Sigmoid colon (tissue), 7 donors: ENCODE results near the gene RNF123. TPM values are rescaled to one million over a fixed set of nuclear protein-coding genes. Genes with fewer than 3 reads are reported as not detected.

Experiments
- DNase-seq: peaks from one replicate; pipeline ENCODE4 v3.0.0-alpha.2; 2019
- H3K27ac ChIP-seq, 4 donors: fragments of 200-600 bp; sonication (generic); one replicate each; pipeline ENCODE4 v1.5.1; 2016 to 2019; ENCODE audit warnings: mild to moderate bottlenecking in 1 of 4
- H3K27me3 ChIP-seq, 3 donors: fragments of 200-600 bp; sonication (generic); one replicate each; pipeline ENCODE4 v1.5.1; 2019; ENCODE audit warnings: mild to moderate bottlenecking in 1 of 3
- H3K36me3 ChIP-seq, 4 donors: fragments of 200-600 bp; sonication (generic); one replicate each; pipeline ENCODE4 v1.5.1; 2016 to 2019
- H3K4me1 ChIP-seq, 4 donors: fragments of 200-600 bp; sonication (generic); one replicate each; pipeline ENCODE4 v1.5.1; 2017 to 2019
- H3K4me3 ChIP-seq, 4 donors: fragments of 200-600 bp; sonication (generic); one replicate each; pipeline ENCODE4 v1.5.1; 2017 to 2019; ENCODE audit warnings: mild to moderate bottlenecking in 2 of 4, moderate library complexity in 1 of 4
- H3K9me3 ChIP-seq, 4 donors: fragments of 200-600 bp in 3 of 4; sonication (generic) in 3 of 4; one replicate each; pipeline versions ENCODE4 v1.5.1 to v1.6.1; 2013 to 2019
- EP300 ChIP-seq, 4 donors: sonication (generic); formaldehyde crosslinking; IDR thresholded peaks; one replicate each; pipeline ENCODE4 v1.6.1; 2017; ENCODE audit warnings: antibody characterized with exemption in 4 of 4
- POLR2A ChIP-seq, 2 donors: fragments of 450-650 bp; IDR thresholded peaks; one replicate each; pipeline ENCODE4 v1.6.1; 2016; ENCODE audit warnings: antibody characterized with exemption in 2 of 2, mild to moderate bottlenecking in 2 of 2, moderate library complexity in 2 of 2
- POLR2AphosphoS5 ChIP-seq, 4 donors: sonication (generic); formaldehyde crosslinking; IDR thresholded peaks; one replicate each; pipeline ENCODE4 v1.6.1; 2017; ENCODE audit warnings: antibody characterized with exemption in 4 of 4
- WGBS, 2 donors: extraction: QIAGEN DNeasy Blood & Tissue Kit; methylation state at CpG; one replicate each; pipeline ENCODE4 v1.1.7; 2013; 5-methylcytosine and 5-hydroxymethylcytosine counted together
- intact Hi-C: fragments of 100-400 bp; cut with DNase I; formaldehyde crosslinking; loops from one replicate; pipeline ENCODE4 v1.15.1; 2023
- polyA plus RNA-seq, 3 donors: library from polyadenylated mRNA; stranded (reverse); fragments of 200-250 nt; gene quantifications; one replicate each; pipeline ENCODE4 v1.2.3, GENCODE V29; 2013
- total RNA-seq, 4 donors: library from RNA; depleted of rRNA; stranded (reverse); fragments of >200 nt; gene quantifications; one replicate each; pipeline ENCODE4 v1.1.0, GENCODE V29; 2016
- TF ChIP-seq, protein P1 (sequence below), 4 experiments: fragments of 450-650 bp in 3 of 4; fragments of 200-600 bp in 1 of 4; IDR thresholded peaks; one replicate each; pipeline ENCODE4 v1.5.1; 2016 to 2019; ENCODE audit warnings: antibody characterized with exemption in 4 of 4, mild to moderate bottlenecking in 3 of 4, moderate library complexity in 2 of 4
- donor health status: healthy with polysubstance abuse.
- donor health status: Bipolar disorder and iron deficiency.
- donor health status: healthy.

RNF123 gene
- total and polyA plus RNA-seq, 7 donors, result 12.5 to 29.4 (median 17.1) TPM

- intact Hi-C loops, result no loop called here
- H3K9me3 ChIP-seq, result no peaks in the 10 kb centered on the region
- no peak for DNase-seq
These were observed 22.8 kb upstream of the RNF123 start for GRCh38 chr3:49666592-49666991.

DNA sequence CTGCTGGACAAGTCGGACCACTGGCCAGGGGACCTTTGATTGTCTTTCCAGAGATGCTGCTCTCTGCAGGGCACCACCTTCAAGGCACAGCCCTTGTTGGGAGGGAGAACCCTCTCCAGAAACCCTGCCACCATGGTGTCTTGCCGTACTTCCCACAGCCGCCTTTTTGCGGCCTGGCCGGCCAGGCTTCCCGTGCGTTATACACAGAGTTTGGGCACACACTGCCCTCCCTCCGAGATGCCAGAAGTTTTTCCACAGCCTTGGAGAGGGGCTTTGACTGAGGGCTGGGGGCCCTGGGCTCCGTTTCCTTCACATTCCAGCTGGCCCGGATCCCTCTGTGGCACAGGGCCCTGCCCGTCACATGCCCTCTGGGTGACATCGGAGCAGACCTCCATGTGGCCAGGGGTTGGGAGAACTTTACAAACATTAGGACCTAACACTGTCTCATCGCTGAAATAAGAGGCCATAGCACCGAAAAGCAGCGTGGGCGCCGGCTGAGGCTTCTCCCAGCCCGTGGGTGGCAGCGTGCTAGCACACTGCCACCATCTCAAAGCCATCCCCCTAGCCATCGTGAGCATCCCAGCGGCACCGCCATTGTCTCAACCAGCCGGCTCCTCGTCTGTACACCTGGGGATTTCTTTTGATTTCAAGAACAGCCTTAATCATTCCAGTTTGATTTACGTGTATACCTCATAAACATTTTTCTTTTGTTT, 21.5 kb upstream of the RNF123 start:
- WGBS, 2 donors, result 64 to 80% methylated on average over 25 of the region's 25 CpGs
- Histone ChIP-seq H3K27ac (no peak overlapping the region), H3K36me3 (no peaks in the 10 kb centered on the region), H3K27me3 (peaks cover 0 to 56% (median 24%) of the 10 kb centered on the region in 3 donors), H3K4me1 (no peaks in the 10 kb centered on the region), H3K9me3 (no peaks in the 10 kb centered on the region), H3K4me3 (no peak overlapping the region)
- intact Hi-C loops, result no loop called here
- TF ChIP-seq, protein P1, sequence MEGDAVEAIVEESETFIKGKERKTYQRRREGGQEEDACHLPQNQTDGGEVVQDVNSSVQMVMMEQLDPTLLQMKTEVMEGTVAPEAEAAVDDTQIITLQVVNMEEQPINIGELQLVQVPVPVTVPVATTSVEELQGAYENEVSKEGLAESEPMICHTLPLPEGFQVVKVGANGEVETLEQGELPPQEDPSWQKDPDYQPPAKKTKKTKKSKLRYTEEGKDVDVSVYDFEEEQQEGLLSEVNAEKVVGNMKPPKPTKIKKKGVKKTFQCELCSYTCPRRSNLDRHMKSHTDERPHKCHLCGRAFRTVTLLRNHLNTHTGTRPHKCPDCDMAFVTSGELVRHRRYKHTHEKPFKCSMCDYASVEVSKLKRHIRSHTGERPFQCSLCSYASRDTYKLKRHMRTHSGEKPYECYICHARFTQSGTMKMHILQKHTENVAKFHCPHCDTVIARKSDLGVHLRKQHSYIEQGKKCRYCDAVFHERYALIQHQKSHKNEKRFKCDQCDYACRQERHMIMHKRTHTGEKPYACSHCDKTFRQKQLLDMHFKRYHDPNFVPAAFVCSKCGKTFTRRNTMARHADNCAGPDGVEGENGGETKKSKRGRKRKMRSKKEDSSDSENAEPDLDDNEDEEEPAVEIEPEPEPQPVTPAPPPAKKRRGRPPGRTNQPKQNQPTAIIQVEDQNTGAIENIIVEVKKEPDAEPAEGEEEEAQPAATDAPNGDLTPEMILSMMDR (IDR thresholded peaks at IDR 0.05), result no peak
- TF ChIP-seq EP300 (IDR thresholded peaks at IDR 0.05) (no peak), POLR2A (IDR thresholded peaks at IDR 0.05) (no peak), POLR2AphosphoS5 (IDR thresholded peaks at IDR 0.05) (no peak)
- no peak for DNase-seq

More at GRCh38 chr3:49666592-49666991, 22.8 kb upstream of the RNF123 start:
- H3K4me1 ChIP-seq, result no peaks in the 10 kb centered on the region
- H3K4me3 ChIP-seq, result no peak overlapping the region
- peaks cover 0 to 64% (median 24%) of the 10 kb centered on the region in 3 donors for H3K27me3 ChIP-seq
- no peak overlapping the region for H3K27ac ChIP-seq
- 29 to 45% methylated on average over 8 of the region's 8 CpGs for WGBS, 2 donors
- no peak for TF ChIP-seq EP300 (IDR thresholded peaks at IDR 0.05)
- TF ChIP-seq, protein P1 (IDR thresholded peaks at IDR 0.05), result no peak
- TF ChIP-seq POLR2A (IDR thresholded peaks at IDR 0.05), result no peak
- H3K36me3 ChIP-seq, result no peaks in the 10 kb centered on the region

DNA sequence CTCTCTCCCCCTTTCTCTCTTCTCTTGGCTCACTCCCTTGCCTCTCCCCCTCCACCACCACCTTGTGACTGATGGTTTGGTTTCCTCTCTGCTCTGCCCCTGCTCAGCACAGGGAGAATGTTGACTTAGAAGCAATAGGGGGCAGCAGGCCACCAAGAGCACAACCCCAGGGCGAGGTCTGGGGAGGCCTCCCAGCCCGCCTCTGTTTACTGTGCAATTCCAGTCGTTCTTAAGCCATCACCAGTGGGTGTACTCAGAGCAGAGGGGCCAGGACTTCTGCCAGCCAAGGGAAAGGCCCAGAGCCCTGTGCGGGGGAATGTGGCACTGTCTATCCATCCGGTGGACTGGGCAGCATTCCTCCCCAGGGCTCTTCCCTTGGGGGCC, 21.0 kb upstream of the RNF123 start:
- Histone ChIP-seq H3K27ac (no peak overlapping the region), H3K36me3 (no peaks in the 10 kb centered on the region), H3K9me3 (no peaks in the 10 kb centered on the region), H3K4me3 (no peak overlapping the region), H3K4me1 (peaks cover 0 to 4% (median 4%) of the 10 kb centered on the region in 4 donors), H3K27me3 (peaks cover 0 to 50% (median 21%) of the 10 kb centered on the region in 3 donors)
- WGBS, 2 donors, result 8 to 46% methylated on average over 5 of the region's 5 CpGs
- DNase-seq, result no peak
- no peak for TF ChIP-seq EP300 (IDR thresholded peaks at IDR 0.05)
- TF ChIP-seq, protein P1 (IDR thresholded peaks at IDR 0.05), result no peak
- TF ChIP-seq POLR2A (IDR thresholded peaks at IDR 0.05), result no peak
- no peak for TF ChIP-seq POLR2AphosphoS5 (IDR thresholded peaks at IDR 0.05)
- intact Hi-C loops, result no loop called here

- TF ChIP-seq POLR2AphosphoS5 (IDR thresholded peaks at IDR 0.05), result no peak
- no peak for TF ChIP-seq EP300 (IDR thresholded peaks at IDR 0.05)
- TF ChIP-seq, protein P1 (IDR thresholded peaks at IDR 0.05), result no peak
- TF ChIP-seq POLR2A (IDR thresholded peaks at IDR 0.05), result no peak
- DNase-seq, result no peak
- peaks cover 0 to 7% (median 6%) of the 10 kb centered on the region in 4 donors for H3K4me1 ChIP-seq
- H3K4me3 ChIP-seq, result no peak overlapping the region
- H3K9me3 ChIP-seq, result no peaks in the 10 kb centered on the region
- H3K27me3 ChIP-seq, result peaks cover 0 to 46% (median 16%) of the 10 kb centered on the region in 3 donors
- intact Hi-C loops, result no loop called here
- H3K27ac ChIP-seq, result no peak overlapping the region
- 20 to 67% methylated on average over 5 of the region's 5 CpGs for WGBS, 2 donors
- H3K36me3 ChIP-seq, result no peaks in the 10 kb centered on the region
These were observed 20.5 kb upstream of the RNF123 start for GRCh38 chr3:49668861-49669260.
